ENCODE data around the gene SLC25A36. TPM values are rescaled to one million over a fixed set of nuclear protein-coding genes. Genes with fewer than 3 reads are reported as not detected.

The SLC25A36 gene
- total RNA-seq, 1 donor from 2014 or later: 63.1 TPM

DNA sequence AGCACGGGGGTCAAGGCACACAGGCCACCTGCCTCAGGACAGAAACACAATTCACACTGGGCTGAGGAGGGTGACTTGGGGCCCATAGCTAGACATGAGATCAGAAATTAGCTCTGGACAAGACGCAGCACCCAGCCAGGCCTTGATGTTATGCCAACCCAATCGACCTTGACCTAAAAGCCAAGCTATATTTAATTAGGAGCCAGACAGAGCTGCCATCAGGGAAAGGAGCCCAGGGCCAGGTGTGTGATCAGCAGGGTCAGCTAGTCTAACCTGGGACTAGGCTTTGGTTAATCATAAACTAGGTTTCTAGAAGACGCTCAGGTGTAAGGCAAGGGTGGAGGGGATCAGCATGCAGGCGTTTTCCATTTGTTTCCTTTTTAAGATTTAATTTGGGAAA, 23.9 kb upstream of the SLC25A36 start:
- peaks cover 74% of the 10 kb centered on the region for H3K27me3 Mint-ChIP-seq (ENCODE audit: unreplicated experiment)
- TF ChIP-seq CTCF (IDR thresholded peaks at IDR 0.05): no peak
- H3K4me1 Mint-ChIP-seq (ENCODE audit: unreplicated experiment): no peaks in the 10 kb centered on the region
- no peaks in the 10 kb centered on the region for H3K36me3 Mint-ChIP-seq (ENCODE audit: unreplicated experiment)
- H3K4me3 Mint-ChIP-seq (ENCODE audit: unreplicated experiment): no peak overlapping the region
- H3K9me3 Mint-ChIP-seq (ENCODE audit: unreplicated experiment): no peaks in the 10 kb centered on the region
- no peak overlapping the region for H3K27ac Mint-ChIP-seq (ENCODE audit: unreplicated experiment)
- no peak for DNase-seq (ENCODE audit: extremely low spot score, unreplicated experiment)

DNA sequence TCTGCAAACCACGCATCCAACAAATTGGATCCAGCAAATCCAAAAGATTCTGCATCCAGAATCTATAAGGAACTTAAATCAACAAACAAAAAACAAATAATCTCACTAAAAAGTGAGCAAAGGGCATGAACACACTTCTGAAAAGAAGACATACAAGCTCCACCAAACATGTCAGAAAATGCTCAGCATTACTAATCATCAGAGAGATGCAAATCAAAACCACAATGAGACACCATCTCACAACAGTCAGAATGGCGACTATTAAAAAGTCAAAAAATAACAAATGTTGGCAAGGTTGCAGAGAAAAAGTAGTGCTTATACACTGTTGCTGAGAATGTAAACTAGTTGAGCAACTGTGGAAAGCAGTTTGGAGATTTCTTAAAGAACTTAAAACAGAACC, 21.6 kb upstream of the SLC25A36 start:
- H3K4me3 Mint-ChIP-seq (ENCODE audit: unreplicated experiment): no peak overlapping the region
- DNase-seq (ENCODE audit: extremely low spot score, unreplicated experiment): no peak
- H3K36me3 Mint-ChIP-seq (ENCODE audit: unreplicated experiment): no peaks in the 10 kb centered on the region
- no peak overlapping the region for H3K27ac Mint-ChIP-seq (ENCODE audit: unreplicated experiment)
- H3K4me1 Mint-ChIP-seq (ENCODE audit: unreplicated experiment): no peaks in the 10 kb centered on the region
- no peaks in the 10 kb centered on the region for H3K9me3 Mint-ChIP-seq (ENCODE audit: unreplicated experiment)
- no peak for TF ChIP-seq CTCF (IDR thresholded peaks at IDR 0.05)
- peaks cover 70% of the 10 kb centered on the region for H3K27me3 Mint-ChIP-seq (ENCODE audit: unreplicated experiment)

- Mint-ChIP-seq H3K27ac (ENCODE audit: unreplicated experiment) (no peak overlapping the region), H3K9me3 (ENCODE audit: unreplicated experiment) (no peaks in the 10 kb centered on the region), H3K27me3 (ENCODE audit: unreplicated experiment) (peaks cover 73% of the 10 kb centered on the region), H3K4me3 (ENCODE audit: unreplicated experiment) (no peak overlapping the region), H3K4me1 (ENCODE audit: unreplicated experiment) (no peaks in the 10 kb centered on the region), H3K36me3 (ENCODE audit: unreplicated experiment) (no peaks in the 10 kb centered on the region)
- DNase-seq (ENCODE audit: extremely low spot score, unreplicated experiment): no peak
- peak; percentile 57 for TF ChIP-seq CTCF (IDR thresholded peaks at IDR 0.05)
Observed at GRCh38 chr3:140922634-140923033, 19.0 kb upstream of the SLC25A36 start.

DNA sequence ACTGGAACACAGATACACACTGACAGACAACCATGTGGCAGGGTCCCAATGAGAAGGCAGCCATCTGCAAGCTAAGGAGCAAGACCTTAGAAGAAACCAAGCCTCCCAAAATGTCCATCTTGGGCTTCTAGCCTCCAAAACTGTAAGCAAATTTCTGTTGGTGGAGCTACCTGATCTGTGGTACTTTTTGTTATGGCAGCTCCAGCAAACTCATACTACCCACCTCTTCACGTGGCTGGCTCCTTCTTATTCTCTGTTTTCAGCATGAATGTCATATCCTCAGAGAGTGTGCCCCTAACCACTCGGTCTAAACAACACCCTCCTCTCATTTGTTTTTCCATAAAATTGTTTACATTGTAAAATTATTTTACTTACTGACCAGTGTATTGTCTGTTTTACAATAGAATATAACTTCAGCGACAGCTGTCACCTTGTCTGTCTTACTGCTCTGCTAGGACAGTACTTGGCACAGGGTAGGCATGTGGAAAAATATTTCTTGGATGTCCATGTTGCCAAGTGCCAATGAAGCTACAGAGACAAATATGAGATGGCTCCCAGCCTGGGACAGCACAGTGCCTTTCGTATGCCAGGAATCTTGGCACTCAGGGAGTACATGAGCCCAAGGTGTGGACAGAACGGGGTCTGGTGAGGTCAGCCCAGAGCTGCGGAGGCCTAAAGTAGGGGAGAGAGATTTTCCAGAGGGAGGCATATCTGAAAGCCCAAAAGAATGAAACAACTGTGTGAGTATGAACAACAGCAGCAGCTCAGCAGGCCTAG, 17.4 kb upstream of the SLC25A36 start:
- H3K27me3 Mint-ChIP-seq (ENCODE audit: unreplicated experiment): peaks cover 74% of the 10 kb centered on the region
- no peaks in the 10 kb centered on the region for H3K9me3 Mint-ChIP-seq (ENCODE audit: unreplicated experiment)
- no peaks in the 10 kb centered on the region for H3K4me1 Mint-ChIP-seq (ENCODE audit: unreplicated experiment)
- no peak overlapping the region for H3K27ac Mint-ChIP-seq (ENCODE audit: unreplicated experiment)
- H3K4me3 Mint-ChIP-seq (ENCODE audit: unreplicated experiment): no peak overlapping the region
- no peaks in the 10 kb centered on the region for H3K36me3 Mint-ChIP-seq (ENCODE audit: unreplicated experiment)
- no peak for TF ChIP-seq CTCF (IDR thresholded peaks at IDR 0.05)
- DNase-seq (ENCODE audit: extremely low spot score, unreplicated experiment): no peak

DNA sequence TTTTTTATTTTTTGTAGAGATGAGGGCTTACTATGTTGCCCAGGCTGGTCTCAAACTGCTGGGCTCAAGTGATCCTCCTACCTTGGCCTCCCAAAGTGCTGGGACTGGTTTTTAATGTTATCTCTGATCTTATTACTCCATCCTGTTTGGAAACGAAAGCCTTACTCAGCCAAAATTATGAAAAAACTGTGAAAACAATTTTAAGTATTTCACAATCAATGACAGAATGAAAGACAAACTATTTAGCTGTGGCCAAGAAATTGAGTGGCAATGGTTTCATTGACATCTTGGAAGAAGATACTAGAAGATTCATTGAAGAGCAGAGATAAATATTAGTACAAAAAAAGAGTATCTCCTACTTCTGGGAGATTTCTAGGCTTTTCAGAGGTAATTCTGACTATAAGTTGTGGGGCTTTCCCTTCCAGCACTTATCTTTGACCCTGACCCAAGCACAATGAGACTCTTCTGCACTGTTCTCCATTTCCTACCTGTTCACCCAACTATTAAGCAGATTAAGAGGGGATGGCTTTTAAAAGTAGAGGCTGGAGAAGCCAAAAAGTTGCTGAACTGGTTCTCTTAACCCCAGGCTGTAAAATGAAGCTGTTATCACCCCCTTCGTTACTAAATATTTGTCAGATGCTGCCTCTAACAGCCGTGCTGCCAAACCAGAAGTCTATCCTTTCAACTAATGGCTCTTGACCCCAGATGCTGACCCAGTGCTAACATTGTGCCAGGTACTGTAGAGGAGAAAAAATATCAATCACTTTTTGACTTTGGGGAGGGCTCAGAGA, 14.2 kb upstream of the SLC25A36 start:
- Mint-ChIP-seq H3K27me3 (ENCODE audit: unreplicated experiment) (peaks cover 73% of the 10 kb centered on the region), H3K36me3 (ENCODE audit: unreplicated experiment) (no peaks in the 10 kb centered on the region), H3K4me1 (ENCODE audit: unreplicated experiment) (peaks cover 1% of the 10 kb centered on the region), H3K27ac (ENCODE audit: unreplicated experiment) (no peak overlapping the region), H3K4me3 (ENCODE audit: unreplicated experiment) (no peak overlapping the region), H3K9me3 (ENCODE audit: unreplicated experiment) (no peaks in the 10 kb centered on the region)
- DNase-seq (ENCODE audit: extremely low spot score, unreplicated experiment): no peak
- no peak for TF ChIP-seq CTCF (IDR thresholded peaks at IDR 0.05)
